GM23338 (cell line): Measurements from ENCODE around the gene RAB31. TPM values are rescaled to one million over a fixed set of nuclear protein-coding genes. Genes with fewer than 3 reads are reported as not detected.

Experiments
- ATAC-seq: fragments of 200-7000 bp; cut with Tn5 transposase; 3 replicates; pipeline ENCODE4 v1.9.1; 2020
- DNase-seq: peaks from one replicate; pipeline ENCODE4 v3.0.0-alpha.2; 2015; ENCODE audit warnings: low spot score
- H2AFZ ChIP-seq: fragments of 200-600 bp; sonication (generic); 2 replicates; pipeline ENCODE4 v1.8.0; 2016; ENCODE audit warnings: antibody characterized with exemption, mild to moderate bottlenecking, moderate library complexity
- H3F3A ChIP-seq: fragments of 200-600 bp; sonication (generic); replicated peaks from 2 replicates; pipeline ENCODE4 v1.8.0; 2017; ENCODE audit warnings: antibody characterized with exemption, mixed run types, low read depth
- H3K27ac ChIP-seq: fragments of 200-600 bp; sonication (generic); 2 replicates; pipeline ENCODE4 v1.6.1; 2016; ENCODE audit warnings: low read depth
- H3K27me3 ChIP-seq: fragments of 200-600 bp; sonication (generic); 2 replicates; pipeline ENCODE4 v1.8.0; 2016; ENCODE audit warnings: mild to moderate bottlenecking, mixed run types, moderate library complexity; ENCODE audit not compliant: insufficient read depth
- H3K36me3 ChIP-seq: fragments of 200-600 bp; sonication (generic); 2 replicates; pipeline ENCODE4 v1.8.0; 2016; ENCODE audit warnings: mild to moderate bottlenecking; ENCODE audit not compliant: insufficient read depth
- H3K4me1 ChIP-seq: fragments of 200-600 bp; sonication (generic); 2 replicates; pipeline ENCODE4 v1.8.0; 2016; ENCODE audit warnings: mild to moderate bottlenecking, moderate library complexity; ENCODE audit not compliant: insufficient read depth
- H3K4me2 ChIP-seq: fragments of 200-600 bp; sonication (generic); 2 replicates; pipeline ENCODE4 v1.7.1; 2017; ENCODE audit warnings: mixed run types
- H3K4me3 ChIP-seq: fragments of 200-600 bp; sonication (generic); 2 replicates; pipeline ENCODE4 v1.6.1; 2016; ENCODE audit warnings: mixed run types
- H3K79me2 ChIP-seq: fragments of 200-600 bp; sonication (generic); replicated peaks from 2 replicates; pipeline ENCODE4 v1.8.0; 2017; ENCODE audit warnings: mild to moderate bottlenecking; ENCODE audit not compliant: insufficient read depth
- H3K9me2 ChIP-seq: fragments of 200-600 bp; sonication (generic); 2 replicates; pipeline ENCODE4 v1.8.0; 2017; ENCODE audit not compliant: insufficient read depth
- H4K20me1 ChIP-seq: fragments of 200-600 bp; sonication (generic); replicated peaks from 2 replicates; pipeline ENCODE4 v1.8.0; 2017; ENCODE audit warnings: mild to moderate bottlenecking; ENCODE audit not compliant: insufficient read depth
- H3K27ac Mint-ChIP-seq: 2 replicates; pipeline ENCODE4 v1.8.0; 2020; ENCODE audit warnings: inconsistent platforms, mild to moderate bottlenecking, moderate library complexity, mixed read lengths
- H3K27me3 Mint-ChIP-seq: 3 replicates; pipeline ENCODE4 v1.8.0; 2022; ENCODE audit warnings: low read depth, mild to moderate bottlenecking, moderate library complexity, mixed read lengths, inconsistent platforms; ENCODE audit not compliant: insufficient read depth, poor library complexity
- H3K36me3 Mint-ChIP-seq: 3 replicates; pipeline ENCODE4 v1.8.0; 2021; ENCODE audit warnings: low read depth, mild to moderate bottlenecking, inconsistent platforms, moderate library complexity, mixed read lengths
- H3K4me1 Mint-ChIP-seq: 3 replicates; pipeline ENCODE4 v1.8.0; 2020; ENCODE audit warnings: mild to moderate bottlenecking, inconsistent platforms, mixed read lengths
- H3K4me3 Mint-ChIP-seq: 3 replicates; pipeline ENCODE4 v1.8.0; 2021; ENCODE audit warnings: moderate library complexity, mild to moderate bottlenecking, inconsistent platforms, mixed read lengths
- H3K9me3 Mint-ChIP-seq: 3 replicates; pipeline ENCODE4 v1.8.0; 2020; ENCODE audit warnings: moderate library complexity, mild to moderate bottlenecking, inconsistent platforms, mixed read lengths
- CREB1 ChIP-seq: fragments of 250-450 bp; sonication (Bioruptor Pico); IDR thresholded peaks from 2 replicates; pipeline ENCODE4 v1.5.0; 2020; ENCODE audit warnings: low read depth, mild to moderate bottlenecking, moderate library complexity
- EZH2 ChIP-seq: fragments of 200-600 bp; sonication (generic); IDR thresholded peaks from one replicate; pipeline ENCODE4 v1.8.0; 2017; ENCODE audit warnings: antibody characterized with exemption, mild to moderate bottlenecking, low read depth; ENCODE audit not compliant: unreplicated experiment
- EZH2phosphoT487 ChIP-seq: fragments of 200-600 bp; sonication (generic); IDR thresholded peaks from one replicate; pipeline ENCODE4 v1.8.1; 2018; ENCODE audit warnings: antibody characterized with exemption; ENCODE audit not compliant: unreplicated experiment
- JUNB ChIP-seq: IDR thresholded peaks from one replicate; pipeline ENCODE4 v1.6.1; 2016; ENCODE audit warnings: antibody characterized with exemption; ENCODE audit not compliant: unreplicated experiment
- NANOG ChIP-seq: IDR thresholded peaks from 2 replicates; pipeline ENCODE4 v1.6.1; 2016; ENCODE audit warnings: antibody characterized with exemption, borderline replicate concordance
- POLR2AphosphoS5 ChIP-seq: IDR thresholded peaks from 2 replicates; pipeline ENCODE4 v1.6.1; 2016; ENCODE audit warnings: antibody characterized with exemption, low read depth
- STAT1 ChIP-seq: IDR thresholded peaks from one replicate; pipeline ENCODE4 v1.6.1; 2016; ENCODE audit warnings: antibody characterized with exemption; ENCODE audit not compliant: unreplicated experiment
- ZNF114 ChIP-seq: fragments of 250-450 bp; sonication (Bioruptor Pico); IDR thresholded peaks from 2 replicates; pipeline ENCODE4 v1.5.0; 2020; ENCODE audit warnings: mild to moderate bottlenecking, moderate library complexity
- ZNF331 ChIP-seq: fragments of 250-450 bp; sonication (Bioruptor Pico); IDR thresholded peaks from 2 replicates; pipeline ENCODE4 v1.5.0; 2020; ENCODE audit warnings: low read depth, mild to moderate bottlenecking, moderate library complexity
- polyA plus RNA-seq: library from polyadenylated mRNA; unstranded; fragments of >200 nt; fragmentation: Nextera tagmentation; extraction: Ambion mirVana; gene quantifications from 2 replicates; pipeline ENCODE4 v1.2.1, GENCODE V29; 2016
- total RNA-seq: library from RNA; depleted of rRNA; stranded (reverse); fragments of >200 nt; shearing (Covaris generic); gene quantifications from 2 replicates; pipeline ENCODE4 v1.2.3, GENCODE V29; 2014
- TF ChIP-seq, protein P1 (sequence below): fragments of 250-450 bp; sonication (Bioruptor Pico); IDR thresholded peaks from 2 replicates; pipeline ENCODE4 v1.5.0; 2020; ENCODE audit warnings: mild to moderate bottlenecking, moderate library complexity
- TF ChIP-seq, protein P2 (sequence below), 2 experiments: fragments of 200-600 bp in 1 of 2; sonication (generic) in 1 of 2; conservative IDR thresholded peaks; 2 replicates each; pipeline versions ENCODE4 v1.5.1 to v1.6.1; 2016 to 2017; ENCODE audit warnings: antibody characterized with exemption in 2 of 2, low read depth in 2 of 2, mild to moderate bottlenecking in 2 of 2, moderate library complexity in 1 of 2
- TF ChIP-seq, protein P3 (sequence below): IDR thresholded peaks from 2 replicates; pipeline ENCODE4 v1.6.1; 2016; ENCODE audit warnings: antibody characterized with exemption

The RAB31 gene
- total and polyA plus RNA-seq, 2 experiments from 2014 or later = 33.8 to 46.1 TPM

DNA sequence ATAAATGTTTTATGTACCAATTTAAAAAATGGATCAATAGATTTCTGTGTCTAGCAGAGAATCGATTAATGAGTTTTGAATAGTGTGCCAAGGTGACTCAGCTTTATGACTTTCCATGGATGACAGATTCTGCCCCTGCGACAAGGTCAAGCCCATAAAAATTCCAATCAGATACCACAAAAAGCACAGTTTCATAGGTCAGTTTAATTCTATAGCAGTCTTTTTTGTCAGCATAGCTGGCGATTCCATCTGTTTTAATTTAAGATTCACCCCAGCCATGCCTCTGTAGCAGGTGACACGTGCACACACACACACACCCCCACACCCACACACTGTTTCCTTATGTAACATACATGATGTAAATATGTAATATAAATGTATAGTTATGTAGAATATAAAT, 28.9 kb downstream of the RAB31 start (continued):
- TF ChIP-seq, protein P1, sequence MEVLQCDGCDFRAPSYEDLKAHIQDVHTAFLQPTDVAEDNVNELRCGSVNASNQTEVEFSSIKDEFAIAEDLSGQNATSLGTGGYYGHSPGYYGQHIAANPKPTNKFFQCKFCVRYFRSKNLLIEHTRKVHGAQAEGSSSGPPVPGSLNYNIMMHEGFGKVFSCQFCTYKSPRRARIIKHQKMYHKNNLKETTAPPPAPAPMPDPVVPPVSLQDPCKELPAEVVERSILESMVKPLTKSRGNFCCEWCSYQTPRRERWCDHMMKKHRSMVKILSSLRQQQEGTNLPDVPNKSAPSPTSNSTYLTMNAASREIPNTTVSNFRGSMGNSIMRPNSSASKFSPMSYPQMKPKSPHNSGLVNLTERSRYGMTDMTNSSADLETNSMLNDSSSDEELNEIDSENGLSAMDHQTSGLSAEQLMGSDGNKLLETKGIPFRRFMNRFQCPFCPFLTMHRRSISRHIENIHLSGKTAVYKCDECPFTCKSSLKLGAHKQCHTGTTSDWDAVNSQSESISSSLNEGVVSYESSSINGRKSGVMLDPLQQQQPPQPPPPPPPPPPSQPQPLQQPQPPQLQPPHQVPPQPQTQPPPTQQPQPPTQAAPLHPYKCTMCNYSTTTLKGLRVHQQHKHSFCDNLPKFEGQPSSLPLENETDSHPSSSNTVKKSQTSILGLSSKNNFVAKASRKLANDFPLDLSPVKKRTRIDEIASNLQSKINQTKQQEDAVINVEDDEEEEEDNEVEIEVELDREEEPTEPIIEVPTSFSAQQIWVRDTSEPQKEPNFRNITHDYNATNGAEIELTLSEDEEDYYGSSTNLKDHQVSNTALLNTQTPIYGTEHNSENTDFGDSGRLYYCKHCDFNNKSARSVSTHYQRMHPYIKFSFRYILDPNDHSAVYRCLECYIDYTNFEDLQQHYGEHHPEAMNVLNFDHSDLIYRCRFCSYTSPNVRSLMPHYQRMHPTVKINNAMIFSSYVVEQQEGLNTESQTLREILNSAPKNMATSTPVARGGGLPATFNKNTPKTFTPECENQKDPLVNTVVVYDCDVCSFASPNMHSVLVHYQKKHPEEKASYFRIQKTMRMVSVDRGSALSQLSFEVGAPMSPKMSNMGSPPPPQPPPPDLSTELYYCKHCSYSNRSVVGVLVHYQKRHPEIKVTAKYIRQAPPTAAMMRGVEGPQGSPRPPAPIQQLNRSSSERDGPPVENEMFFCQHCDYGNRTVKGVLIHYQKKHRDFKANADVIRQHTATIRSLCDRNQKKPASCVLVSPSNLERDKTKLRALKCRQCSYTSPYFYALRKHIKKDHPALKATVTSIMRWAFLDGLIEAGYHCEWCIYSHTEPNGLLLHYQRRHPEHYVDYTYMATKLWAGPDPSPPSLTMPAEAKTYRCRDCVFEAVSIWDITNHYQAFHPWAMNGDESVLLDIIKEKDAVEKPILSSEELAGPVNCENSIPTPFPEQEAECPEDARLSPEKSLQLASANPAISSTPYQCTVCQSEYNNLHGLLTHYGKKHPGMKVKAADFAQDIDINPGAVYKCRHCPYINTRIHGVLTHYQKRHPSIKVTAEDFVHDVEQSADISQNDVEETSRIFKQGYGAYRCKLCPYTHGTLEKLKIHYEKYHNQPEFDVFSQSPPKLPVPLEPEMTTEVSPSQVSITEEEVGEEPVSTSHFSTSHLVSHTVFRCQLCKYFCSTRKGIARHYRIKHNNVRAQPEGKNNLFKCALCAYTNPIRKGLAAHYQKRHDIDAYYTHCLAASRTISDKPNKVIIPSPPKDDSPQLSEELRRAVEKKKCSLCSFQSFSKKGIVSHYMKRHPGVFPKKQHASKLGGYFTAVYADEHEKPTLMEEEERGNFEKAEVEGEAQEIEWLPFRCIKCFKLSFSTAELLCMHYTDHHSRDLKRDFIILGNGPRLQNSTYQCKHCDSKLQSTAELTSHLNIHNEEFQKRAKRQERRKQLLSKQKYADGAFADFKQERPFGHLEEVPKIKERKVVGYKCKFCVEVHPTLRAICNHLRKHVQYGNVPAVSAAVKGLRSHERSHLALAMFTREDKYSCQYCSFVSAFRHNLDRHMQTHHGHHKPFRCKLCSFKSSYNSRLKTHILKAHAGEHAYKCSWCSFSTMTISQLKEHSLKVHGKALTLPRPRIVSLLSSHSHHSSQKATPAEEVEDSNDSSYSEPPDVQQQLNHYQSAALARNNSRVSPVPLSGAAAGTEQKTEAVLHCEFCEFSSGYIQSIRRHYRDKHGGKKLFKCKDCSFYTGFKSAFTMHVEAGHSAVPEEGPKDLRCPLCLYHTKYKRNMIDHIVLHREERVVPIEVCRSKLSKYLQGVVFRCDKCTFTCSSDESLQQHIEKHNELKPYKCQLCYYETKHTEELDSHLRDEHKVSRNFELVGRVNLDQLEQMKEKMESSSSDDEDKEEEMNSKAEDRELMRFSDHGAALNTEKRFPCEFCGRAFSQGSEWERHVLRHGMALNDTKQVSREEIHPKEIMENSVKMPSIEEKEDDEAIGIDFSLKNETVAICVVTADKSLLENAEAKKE (CRISPR knock-in tag) = no peak
- no peak for TF ChIP-seq NANOG
- TF ChIP-seq EZH2 = no peak
- TF ChIP-seq ZNF114 = no peak
- TF ChIP-seq JUNB = no peak
- no peak for TF ChIP-seq STAT1
- TF ChIP-seq ZNF331 = no peak

DNA sequence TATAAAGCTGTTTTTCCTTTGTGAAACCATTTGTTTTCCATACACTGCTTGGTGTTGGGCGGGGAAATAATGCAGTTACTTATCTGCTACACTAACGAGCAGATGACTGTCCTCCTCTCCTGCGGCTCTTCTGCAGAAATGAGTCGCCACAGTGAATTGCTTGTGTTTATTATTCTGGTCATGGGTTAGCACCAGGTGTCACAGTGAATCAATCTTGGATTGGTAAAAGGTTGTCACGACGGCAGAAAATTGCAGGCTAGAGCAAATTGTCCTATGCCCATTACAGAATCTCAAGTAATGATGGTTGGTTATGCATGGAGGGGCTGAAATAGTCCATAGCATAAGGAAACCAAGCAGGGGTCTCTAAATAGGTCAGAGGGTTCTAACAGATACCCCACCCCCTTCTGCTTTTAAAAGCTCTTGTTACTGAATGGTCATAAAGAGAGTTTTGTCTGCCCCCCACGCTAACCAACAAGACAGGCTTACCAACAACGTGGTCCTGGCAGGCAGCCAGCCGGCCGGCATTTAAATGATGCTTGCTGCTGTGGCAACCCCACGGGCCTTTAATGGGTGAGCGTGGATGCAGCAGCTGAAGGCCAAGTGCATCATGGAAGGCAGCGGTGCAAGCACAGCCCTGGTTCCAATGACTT, 29.5 kb downstream of the RAB31 start:
- no peak for ATAC-seq
- TF ChIP-seq JUNB = no peak
- no peak for TF ChIP-seq ZNF331
- TF ChIP-seq NANOG = no peak
- TF ChIP-seq POLR2AphosphoS5 = no peak
- TF ChIP-seq, protein P2, sequence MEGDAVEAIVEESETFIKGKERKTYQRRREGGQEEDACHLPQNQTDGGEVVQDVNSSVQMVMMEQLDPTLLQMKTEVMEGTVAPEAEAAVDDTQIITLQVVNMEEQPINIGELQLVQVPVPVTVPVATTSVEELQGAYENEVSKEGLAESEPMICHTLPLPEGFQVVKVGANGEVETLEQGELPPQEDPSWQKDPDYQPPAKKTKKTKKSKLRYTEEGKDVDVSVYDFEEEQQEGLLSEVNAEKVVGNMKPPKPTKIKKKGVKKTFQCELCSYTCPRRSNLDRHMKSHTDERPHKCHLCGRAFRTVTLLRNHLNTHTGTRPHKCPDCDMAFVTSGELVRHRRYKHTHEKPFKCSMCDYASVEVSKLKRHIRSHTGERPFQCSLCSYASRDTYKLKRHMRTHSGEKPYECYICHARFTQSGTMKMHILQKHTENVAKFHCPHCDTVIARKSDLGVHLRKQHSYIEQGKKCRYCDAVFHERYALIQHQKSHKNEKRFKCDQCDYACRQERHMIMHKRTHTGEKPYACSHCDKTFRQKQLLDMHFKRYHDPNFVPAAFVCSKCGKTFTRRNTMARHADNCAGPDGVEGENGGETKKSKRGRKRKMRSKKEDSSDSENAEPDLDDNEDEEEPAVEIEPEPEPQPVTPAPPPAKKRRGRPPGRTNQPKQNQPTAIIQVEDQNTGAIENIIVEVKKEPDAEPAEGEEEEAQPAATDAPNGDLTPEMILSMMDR (conservative IDR thresholded peaks at IDR 0.05; ENCODE audit: low read depth in 2 of 2) = no peak
- TF ChIP-seq ZNF114 = no peak
- TF ChIP-seq, protein P3, sequence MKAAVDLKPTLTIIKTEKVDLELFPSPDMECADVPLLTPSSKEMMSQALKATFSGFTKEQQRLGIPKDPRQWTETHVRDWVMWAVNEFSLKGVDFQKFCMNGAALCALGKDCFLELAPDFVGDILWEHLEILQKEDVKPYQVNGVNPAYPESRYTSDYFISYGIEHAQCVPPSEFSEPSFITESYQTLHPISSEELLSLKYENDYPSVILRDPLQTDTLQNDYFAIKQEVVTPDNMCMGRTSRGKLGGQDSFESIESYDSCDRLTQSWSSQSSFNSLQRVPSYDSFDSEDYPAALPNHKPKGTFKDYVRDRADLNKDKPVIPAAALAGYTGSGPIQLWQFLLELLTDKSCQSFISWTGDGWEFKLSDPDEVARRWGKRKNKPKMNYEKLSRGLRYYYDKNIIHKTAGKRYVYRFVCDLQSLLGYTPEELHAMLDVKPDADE = no peak
- TF ChIP-seq STAT1 = no peak
- TF ChIP-seq CREB1 (CRISPR knock-in tag) = no peak
- TF ChIP-seq EZH2 = no peak
- no peak for TF ChIP-seq EZH2phosphoT487

More for the DNA sequence above, 29.5 kb downstream of the RAB31 start:
- Histone ChIP-seq H3K9me2 (no peaks in the 10 kb centered on the region), H3K4me1 (peaks cover 13% of the 10 kb centered on the region), H2AFZ (no peak overlapping the region), H3K79me2 (peaks cover 12% of the 10 kb centered on the region; the same call in 1 of the 2 replicates), H3K4me3 (no peak overlapping the region), H3F3A (no peaks in the 10 kb centered on the region; the same call in 1 of the 2 replicates), H3K27ac (no peak overlapping the region), H3K27me3 (no peaks in the 10 kb centered on the region), H3K4me2 (no peak overlapping the region), H4K20me1 (no peaks in the 10 kb centered on the region), H3K36me3 (no peaks in the 10 kb centered on the region)
- H3K9me3 Mint-ChIP-seq = no peaks in the 10 kb centered on the region
- no peak for DNase-seq
- no peak overlapping the region for H3K4me3 Mint-ChIP-seq
- peaks cover 29% of the 10 kb centered on the region for H3K4me1 Mint-ChIP-seq
- H3K27me3 Mint-ChIP-seq = peaks cover 11% of the 10 kb centered on the region
- H3K27ac Mint-ChIP-seq = no peak overlapping the region
- H3K36me3 Mint-ChIP-seq = no peaks in the 10 kb centered on the region
